Endothelial cell of umbilical vein (primary cell): Measurements from ENCODE around the gene C3. TPM values are rescaled to one million over a fixed set of nuclear protein-coding genes. Genes with fewer than 3 reads are reported as not detected.

Source experiments
- BruUV-seq: library from RNA; stranded (reverse); fragments of 400-500 nt; replicated peaks from 2 replicates; lab custom pipeline; 2021; lab: Mats Ljungman, UMichigan
- CTCF ChIA-PET: fragments of 300-600, 350-600 bp; sonication (Branson Sonifier 250); formaldehyde crosslinking; loops from one replicate; lab custom pipeline; 2021; ENCODE audit warnings: antibody characterized with exemption, inconsistent platforms; lab: Charles Lee
- POLR2A ChIA-PET: fragments of 300-600, 350-600 bp; sonication (Branson Sonifier 250); formaldehyde crosslinking; loops from one replicate; lab custom pipeline; 2021; ENCODE audit warnings: antibody characterized with exemption, inconsistent platforms; lab: Charles Lee
- DNase-seq: peaks from one replicate; pipeline ENCODE4 v3.0.0-alpha.2; 2011; ENCODE audit warnings: low read depth, low spot score
- FAIRE-seq: peaks from 2 replicates; lab custom pipeline; 2011; peaks lifted over from hg19 to GRCh38; lab: Jason Lieb, UNC
- H2AFZ ChIP-seq: 2 replicates; pipeline ENCODE4 v1.6.0; 2012; ENCODE audit warnings: low read depth, low read length, control low read depth, inconsistent platforms
- H3K27ac ChIP-seq: 2 replicates; pipeline ENCODE4 v1.5.1; 2011; ENCODE audit warnings: low read depth, mild to moderate bottlenecking, control low read depth, low read length, moderate library complexity; ENCODE audit not compliant: insufficient read depth
- H3K27me3 ChIP-seq, 2 experiments: 2 replicates each; pipeline versions ENCODE4 v1.6.0 to v1.6.1; 2011; ENCODE audit warnings: low read length in 2 of 2, mixed read lengths in 1 of 2; ENCODE audit not compliant: control insufficient read depth in 2 of 2, insufficient read depth in 2 of 2
- H3K36me3 ChIP-seq, 2 experiments: 2 replicates in 1 of 2; 3 replicates in 1 of 2; pipeline ENCODE4 v1.5.1; 2011; ENCODE audit warnings: low read length in 2 of 2, mild to moderate bottlenecking in 1 of 2, moderate library complexity in 1 of 2; ENCODE audit not compliant: control insufficient read depth in 2 of 2, insufficient read depth in 2 of 2; ENCODE audit errors: extremely low read depth in 1 of 2
- H3K4me1 ChIP-seq: 3 replicates; pipeline ENCODE4 v1.5.1; 2011; ENCODE audit warnings: mild to moderate bottlenecking, low read length; ENCODE audit not compliant: control insufficient read depth, insufficient read depth; ENCODE audit errors: extremely low read depth
- H3K4me2 ChIP-seq: 2 replicates; pipeline ENCODE4 v1.6.1; 2011; ENCODE audit warnings: low read length, control low read depth, mixed read lengths; ENCODE audit not compliant: insufficient read depth
- H3K4me3 ChIP-seq, 3 experiments: fragments of 200-600 bp in 1 of 3; sonication (generic), shearing (Covaris generic) in 1 of 3; replicated peaks in 1 of 3; 2 replicates each; pipeline ENCODE4 v1.5.1; 2011 to 2016; ENCODE audit warnings: control low read depth in 3 of 3, low read length in 3 of 3, mild to moderate bottlenecking in 2 of 3, inconsistent platforms in 1 of 3, low read depth in 1 of 3, moderate library complexity in 1 of 3; ENCODE audit not compliant: insufficient read depth in 1 of 3
- H3K79me2 ChIP-seq: 2 replicates; pipeline ENCODE4 v1.6.0; 2012; ENCODE audit warnings: low read length, inconsistent platforms; ENCODE audit not compliant: control insufficient read depth, insufficient read depth
- H3K9ac ChIP-seq: replicated peaks from 2 replicates; pipeline ENCODE3; 2011; ENCODE audit warnings: low read length, control low read depth; ENCODE audit not compliant: insufficient read depth; ENCODE audit errors: extremely low read depth
- H3K9me1 ChIP-seq: replicated peaks from 3 replicates; pipeline ENCODE4 v1.6.0; 2011; ENCODE audit warnings: mild to moderate bottlenecking, low read length; ENCODE audit not compliant: control insufficient read depth, insufficient read depth; ENCODE audit errors: extremely low read depth
- H3K9me3 ChIP-seq: replicated peaks from 2 replicates; pipeline ENCODE4 v1.5.1; 2012; ENCODE audit warnings: low read length, inconsistent platforms; ENCODE audit not compliant: control insufficient read depth, insufficient read depth
- H4K20me1 ChIP-seq: replicated peaks from 2 replicates; pipeline ENCODE3; 2011; ENCODE audit warnings: mild to moderate bottlenecking, low read length; ENCODE audit not compliant: control insufficient read depth, insufficient read depth; ENCODE audit errors: extremely low read depth
- EZH2 ChIP-seq: IDR thresholded peaks from 2 replicates; pipeline ENCODE4 v1.6.1; 2012; ENCODE audit warnings: borderline replicate concordance, low read depth, mild to moderate bottlenecking, moderate library complexity, low read length, inconsistent platforms; ENCODE audit not compliant: severe bottlenecking
- FOS ChIP-seq: IDR thresholded peaks from 2 replicates; pipeline ENCODE4 v1.6.1; 2011; ENCODE audit warnings: mild to moderate bottlenecking, low read length, moderate library complexity, borderline replicate concordance; ENCODE audit not compliant: insufficient read depth
- GATA2 ChIP-seq: IDR thresholded peaks from 2 replicates; pipeline ENCODE4 v1.7.0; 2011; ENCODE audit warnings: low read depth, mild to moderate bottlenecking, moderate library complexity, mixed read lengths, low read length; ENCODE audit not compliant: insufficient read length, insufficient read depth
- JUN ChIP-seq: IDR thresholded peaks from 2 replicates; pipeline ENCODE4 v1.6.1; 2011; ENCODE audit warnings: borderline replicate concordance, low read depth; ENCODE audit not compliant: insufficient read length, insufficient read depth
- MAX ChIP-seq: IDR thresholded peaks from 2 replicates; pipeline ENCODE4 v1.6.1; 2011; ENCODE audit not compliant: insufficient read depth, insufficient read length
- MYC ChIP-seq: IDR thresholded peaks from one replicate; pipeline ENCODE4 v1.6.1; 2011; ENCODE audit warnings: mild to moderate bottlenecking, low read depth, low read length
- POLR2A ChIP-seq: IDR thresholded peaks from 2 replicates; pipeline ENCODE4 v1.6.1; 2012; ENCODE audit warnings: low read depth, mild to moderate bottlenecking, control low read depth, low read length
- POLR2AphosphoS5 ChIP-seq: IDR thresholded peaks from 2 replicates; pipeline ENCODE4 v1.6.1; 2012; ENCODE audit warnings: low read depth, mild to moderate bottlenecking, control low read depth, low read length, moderate library complexity; ENCODE audit not compliant: insufficient read depth
- dilution Hi-C: fragments of 300-500 bp; cut with MboI; formaldehyde crosslinking; loops from one replicate; pipeline ENCODE4 v1.15.0; 2019; ENCODE audit warnings: low sequenced_read_pairs; ENCODE audit not compliant: extremely low pct_ligation_motif_present
- intact Hi-C: fragments of 100-400 bp; cut with micrococcal nuclease; formaldehyde crosslinking; loops from one replicate; pipeline ENCODE4 v1.10.0; 2022
- polyA plus RNA-seq, 4 experiments: library from polyadenylated mRNA; depleted of rRNA in 3 of 4; stranded (reverse) in 3 of 4; unstranded in 1 of 4; fragments of >200 nt; gene quantifications; 2 replicates each; pipeline versions ENCODE4 v1.2.1 to v1.2.3, GENCODE V29; 2011 to 2012; ENCODE audit warnings: missing spikeins in 1 of 4
- total RNA-seq: library from RNA; stranded (reverse); gene quantifications from 2 replicates; pipeline ENCODE4 v1.2.3, GENCODE V29; 2021
- TF ChIP-seq, protein P1 (sequence below), 2 donors: IDR thresholded peaks; 1 replicate in 1 of 2; 2 replicates in 1 of 2; pipeline ENCODE4 v1.5.1; 2011; ENCODE audit warnings: low read length in 2 of 2, mild to moderate bottlenecking in 2 of 2, moderate library complexity in 2 of 2, control low read depth in 1 of 2, inconsistent platforms in 1 of 2, low read depth in 1 of 2; ENCODE audit not compliant: insufficient read depth in 1 of 2; ENCODE audit errors: extremely low read depth in 1 of 2

Gene C3
- total and polyA plus RNA-seq, 2 donors (not counting 3 experiments of a cell fraction or from before 2014, with no cell fraction given): 0.23 TPM; not detected in 1

DNA sequence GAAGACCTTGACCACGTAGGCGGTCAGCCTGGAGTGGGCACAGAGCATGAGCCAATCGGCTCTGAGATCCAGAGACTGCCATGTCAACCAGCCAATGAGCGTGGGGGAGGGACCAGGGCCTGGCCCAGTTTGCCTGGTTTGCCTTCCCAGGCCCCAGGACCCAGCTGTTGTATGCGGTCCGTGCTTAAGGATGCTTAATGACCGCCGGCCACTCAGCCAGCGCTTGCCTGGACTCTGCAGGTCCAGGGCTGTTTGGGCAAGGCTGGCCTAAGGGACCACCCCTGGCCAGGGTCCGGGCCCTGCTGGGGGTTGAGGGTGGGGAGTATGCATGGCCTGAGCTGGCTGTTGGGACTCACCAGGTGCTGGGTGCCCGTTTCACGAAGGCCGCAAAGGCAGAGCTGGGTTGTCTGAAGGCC, 27.4 kb downstream of the C3 start:
- Histone ChIP-seq H3K4me3 (no peak overlapping the region), H3K27ac (no peak overlapping the region), H3K9ac (no peak overlapping the region), H3K4me1 (no peaks in the 10 kb centered on the region), H3K27me3 (no peaks in the 10 kb centered on the region), H4K20me1 (no peaks in the 10 kb centered on the region), H3K9me1 (no peaks in the 10 kb centered on the region), H2AFZ (no peak overlapping the region), H3K4me2 (no peak overlapping the region), H3K9me3 (no peaks in the 10 kb centered on the region), H3K79me2 (no peaks in the 10 kb centered on the region), H3K36me3 (no peaks in the 10 kb centered on the region)
- dilution Hi-C loops (no loop called here), intact Hi-C loops (no loop called here)
- no peak for DNase-seq
- BruUV-seq: no TSS peak
- ChIA-PET POLR2A (no interaction called here), CTCF (no interaction called here)
- no peak for TF ChIP-seq FOS
- no peak for TF ChIP-seq POLR2A
- TF ChIP-seq MYC: no peak
- TF ChIP-seq MAX: no peak
- TF ChIP-seq, protein P1, sequence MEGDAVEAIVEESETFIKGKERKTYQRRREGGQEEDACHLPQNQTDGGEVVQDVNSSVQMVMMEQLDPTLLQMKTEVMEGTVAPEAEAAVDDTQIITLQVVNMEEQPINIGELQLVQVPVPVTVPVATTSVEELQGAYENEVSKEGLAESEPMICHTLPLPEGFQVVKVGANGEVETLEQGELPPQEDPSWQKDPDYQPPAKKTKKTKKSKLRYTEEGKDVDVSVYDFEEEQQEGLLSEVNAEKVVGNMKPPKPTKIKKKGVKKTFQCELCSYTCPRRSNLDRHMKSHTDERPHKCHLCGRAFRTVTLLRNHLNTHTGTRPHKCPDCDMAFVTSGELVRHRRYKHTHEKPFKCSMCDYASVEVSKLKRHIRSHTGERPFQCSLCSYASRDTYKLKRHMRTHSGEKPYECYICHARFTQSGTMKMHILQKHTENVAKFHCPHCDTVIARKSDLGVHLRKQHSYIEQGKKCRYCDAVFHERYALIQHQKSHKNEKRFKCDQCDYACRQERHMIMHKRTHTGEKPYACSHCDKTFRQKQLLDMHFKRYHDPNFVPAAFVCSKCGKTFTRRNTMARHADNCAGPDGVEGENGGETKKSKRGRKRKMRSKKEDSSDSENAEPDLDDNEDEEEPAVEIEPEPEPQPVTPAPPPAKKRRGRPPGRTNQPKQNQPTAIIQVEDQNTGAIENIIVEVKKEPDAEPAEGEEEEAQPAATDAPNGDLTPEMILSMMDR (IDR thresholded peaks at IDR 0.05; ENCODE audit: extremely low read depth in 1 of 2, insufficient read depth in 1 of 2, low read depth in 1 of 2, low read length in 2 of 2): no peak
- no peak for TF ChIP-seq GATA2
- no peak for TF ChIP-seq EZH2
- TF ChIP-seq JUN: no peak
- TF ChIP-seq POLR2AphosphoS5: no peak
- no peak for FAIRE-seq
